BLaER1 (cell line): Measurements from ENCODE around the gene ZNF385D.
A peak's percentile ranks its signal among the peaks of the same experiment; 100 is the strongest.

Experiments used
- H3K27ac ChIP-seq: shearing (Covaris generic); formaldehyde crosslinking; 2 replicates; pipeline ENCODE4 v1.8.1; 2022
- H3K27me3 ChIP-seq: shearing (Covaris generic); formaldehyde crosslinking; 2 replicates; pipeline ENCODE4 v1.8.1; 2022
- H3K36me3 ChIP-seq: shearing (Covaris generic); formaldehyde crosslinking; 2 replicates; pipeline ENCODE4 v1.8.1; 2022
- H3K4me1 ChIP-seq: shearing (Covaris generic); formaldehyde crosslinking; 2 replicates; pipeline ENCODE4 v1.8.1; 2022
- H3K4me2 ChIP-seq: shearing (Covaris generic); formaldehyde crosslinking; 2 replicates; pipeline ENCODE4 v1.8.1; 2022
- H3K4me3 ChIP-seq: shearing (Covaris generic); formaldehyde crosslinking; 2 replicates; pipeline ENCODE4 v1.8.1; 2022
- H3K9ac ChIP-seq: shearing (Covaris generic); formaldehyde crosslinking; 2 replicates; pipeline ENCODE4 v1.8.1; 2022
- H3K9me3 ChIP-seq: shearing (Covaris generic); formaldehyde crosslinking; 2 replicates; pipeline ENCODE4 v1.8.1; 2022
- H4K20me1 ChIP-seq: shearing (Covaris generic); formaldehyde crosslinking; 2 replicates; pipeline ENCODE4 v1.8.1; 2022
- Cebpa-rat ChIP-seq: shearing (Covaris generic); IDR thresholded peaks from 2 replicates; pipeline ENCODE4 v1.8.1; 2022

Gene ZNF385D

GRCh38 chr3:21634112-21634511 is 116.9 kb downstream of the ZNF385D start:
- no peaks in the 10 kb centered on the region for H3K27me3 ChIP-seq
- H3K27ac ChIP-seq = no peak overlapping the region
- H3K4me3 ChIP-seq = no peak overlapping the region
- no peak overlapping the region for H3K9ac ChIP-seq
- 0 out of 2 replicates have a peak, but pooled peaks cover 19% of the 10 kb centered on the region for H3K36me3 ChIP-seq
- no peak overlapping the region for H3K4me2 ChIP-seq
- no peaks in the 10 kb centered on the region for H3K9me3 ChIP-seq
- no peak for TF ChIP-seq Cebpa-rat
- H4K20me1 ChIP-seq = no peaks in the 10 kb centered on the region; the same call in 1 of the 2 replicates
- no peaks in the 10 kb centered on the region for H3K4me1 ChIP-seq

DNA sequence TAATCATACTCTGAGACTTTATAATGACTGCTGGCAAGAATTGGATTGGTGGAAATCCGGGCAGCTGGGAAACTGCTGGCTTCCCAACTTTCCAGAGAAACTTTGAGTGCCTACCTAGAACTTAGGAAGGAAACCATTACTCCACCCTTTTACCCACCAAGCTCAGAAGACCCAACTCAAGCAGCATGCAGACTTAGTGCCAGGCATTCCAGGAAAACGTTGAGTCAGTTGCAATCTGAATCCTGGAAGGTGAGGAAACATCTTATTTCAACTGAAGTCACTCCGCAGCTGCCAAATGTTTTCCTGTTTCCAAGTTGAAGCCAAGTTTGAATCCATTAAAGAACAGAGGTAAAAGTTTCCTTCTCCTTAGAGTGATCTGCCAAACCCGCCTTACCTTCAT is 126.5 kb downstream of the ZNF385D start:
- H3K36me3 ChIP-seq = peaks cover 26% of the 10 kb centered on the region; the same call in 1 of the 2 replicates
- H3K4me2 ChIP-seq = no peak overlapping the region
- H3K4me1 ChIP-seq = peaks cover 6% of the 10 kb centered on the region; the same call in 1 of the 2 replicates
- no peaks in the 10 kb centered on the region for H4K20me1 ChIP-seq
- H3K9ac ChIP-seq = no peak overlapping the region
- H3K4me3 ChIP-seq = no peak overlapping the region
- H3K9me3 ChIP-seq = no peaks in the 10 kb centered on the region
- H3K27me3 ChIP-seq = no peaks in the 10 kb centered on the region
- no peak for TF ChIP-seq Cebpa-rat
- H3K27ac ChIP-seq = no peak overlapping the region; the same call in 1 of the 2 replicates

DNA sequence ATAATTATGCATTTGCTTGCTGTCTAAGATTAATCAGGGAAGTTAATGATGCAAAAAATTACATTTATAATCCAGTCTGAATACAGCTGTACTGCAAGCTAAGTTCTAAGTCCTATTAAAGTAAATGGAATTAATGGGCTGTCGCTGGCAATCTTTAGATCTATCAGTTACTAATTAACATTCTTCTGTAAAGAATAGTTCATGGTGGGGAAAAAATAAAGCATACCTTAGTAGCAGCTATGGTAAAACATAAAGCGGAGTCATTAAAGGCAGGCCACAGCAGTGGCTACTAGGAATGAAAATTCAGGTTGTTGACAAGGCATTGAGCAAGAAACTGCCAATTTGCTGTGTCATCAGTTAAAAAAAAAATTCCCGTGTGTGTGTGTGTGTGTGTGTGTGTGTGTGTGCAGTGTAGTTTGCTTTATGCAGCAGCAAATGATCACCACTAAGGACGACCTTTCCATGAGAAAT is 129.8 kb downstream of the ZNF385D start:
- Histone ChIP-seq H3K9me3 (no peaks in the 10 kb centered on the region), H3K4me3 (no peak overlapping the region), H4K20me1 (no peaks in the 10 kb centered on the region), H3K27ac (no peak overlapping the region), H3K27me3 (no peaks in the 10 kb centered on the region), H3K9ac (no peak overlapping the region), H3K36me3 (peaks cover 53% of the 10 kb centered on the region; the same call in 1 of the 2 replicates), H3K4me1 (peaks cover 6% of the 10 kb centered on the region; the same call in 1 of the 2 replicates), H3K4me2 (no peak overlapping the region)
- no peak for TF ChIP-seq Cebpa-rat

GRCh38 chr3:21620511-21621155 is 130.4 kb downstream of the ZNF385D start:
- H3K27ac ChIP-seq = no peak overlapping the region
- H3K36me3 ChIP-seq = peaks cover 53% of the 10 kb centered on the region; the same call in 1 of the 2 replicates
- no peaks in the 10 kb centered on the region for H4K20me1 ChIP-seq
- no peak overlapping the region for H3K4me2 ChIP-seq
- H3K27me3 ChIP-seq = no peaks in the 10 kb centered on the region
- H3K9me3 ChIP-seq = no peaks in the 10 kb centered on the region
- peaks cover 6% of the 10 kb centered on the region; the same call in 1 of the 2 replicates for H3K4me1 ChIP-seq
- no peak overlapping the region for H3K9ac ChIP-seq
- H3K4me3 ChIP-seq = no peak overlapping the region
- TF ChIP-seq Cebpa-rat = no peak

DNA sequence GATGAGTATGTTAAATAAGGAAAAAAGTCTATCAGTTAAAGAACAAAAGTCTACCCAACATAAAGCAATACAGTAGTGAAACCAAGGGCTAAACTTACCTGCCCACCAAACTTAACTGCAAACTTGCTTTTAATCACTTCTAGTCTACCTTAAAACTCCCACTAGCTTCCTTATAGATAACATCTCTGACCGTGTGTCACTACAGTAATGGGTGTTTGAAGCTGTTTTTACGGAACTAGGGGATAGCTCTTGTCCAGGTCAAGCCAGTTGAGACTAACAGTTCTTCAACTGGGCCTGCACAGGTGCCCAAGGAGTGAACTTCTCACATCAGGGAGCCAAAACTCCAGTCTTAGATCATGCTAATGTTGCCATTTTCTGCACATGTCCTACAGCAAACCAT is 132.3 kb downstream of the ZNF385D start:
- Histone ChIP-seq H3K4me2 (no peak overlapping the region), H3K27ac (no peak overlapping the region), H3K36me3 (peaks cover 60% of the 10 kb centered on the region), H3K4me3 (no peak overlapping the region), H4K20me1 (no peaks in the 10 kb centered on the region), H3K4me1 (peaks cover 5% of the 10 kb centered on the region), H3K27me3 (no peaks in the 10 kb centered on the region), H3K9ac (no peak overlapping the region), H3K9me3 (no peaks in the 10 kb centered on the region)
- TF ChIP-seq Cebpa-rat = no peak

GRCh38 chr3:21613372-21614070 is 137.5 kb downstream of the ZNF385D start:
- peak overlapping the region; percentile 62 for H3K4me2 ChIP-seq
- H4K20me1 ChIP-seq = no peaks in the 10 kb centered on the region; the same call in 1 of the 2 replicates
- H3K9me3 ChIP-seq = no peaks in the 10 kb centered on the region
- H3K4me3 ChIP-seq = no peak overlapping the region
- no peak overlapping the region for H3K9ac ChIP-seq
- peak overlapping the region; percentile 5; the same call in 1 of the 2 replicates for H3K27ac ChIP-seq
- TF ChIP-seq Cebpa-rat = no peak
- H3K4me1 ChIP-seq = peaks cover 28% of the 10 kb centered on the region
- H3K27me3 ChIP-seq = no peaks in the 10 kb centered on the region
- peaks cover 66% of the 10 kb centered on the region for H3K36me3 ChIP-seq

DNA sequence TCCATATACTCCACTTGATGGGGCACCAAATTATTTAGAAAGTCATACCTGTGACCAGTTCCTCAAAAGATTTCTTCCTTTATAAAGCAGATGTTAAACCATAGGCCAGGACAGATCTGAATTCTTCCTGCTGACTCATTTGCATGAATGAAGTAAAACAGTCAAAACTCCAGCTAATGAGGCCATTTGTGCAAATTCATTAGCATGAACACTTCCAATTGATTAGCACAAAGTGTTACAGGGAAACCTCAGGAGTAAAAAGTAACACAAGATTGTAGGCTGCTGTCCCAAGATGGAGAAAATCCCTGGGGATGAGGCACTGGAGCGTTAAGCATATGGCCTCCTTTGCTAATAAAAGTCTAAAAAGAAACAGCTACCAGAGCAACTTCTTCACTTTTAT is 149.8 kb downstream of the ZNF385D start:
- no peaks in the 10 kb centered on the region; the same call in 1 of the 2 replicates for H4K20me1 ChIP-seq
- no peak overlapping the region for H3K27ac ChIP-seq
- TF ChIP-seq Cebpa-rat = no peak
- no peaks in the 10 kb centered on the region for H3K27me3 ChIP-seq
- no peaks in the 10 kb centered on the region; the same call in 1 of the 2 replicates for H3K9me3 ChIP-seq
- H3K4me2 ChIP-seq = peak overlapping the region; percentile 3; the same call in 1 of the 2 replicates
- H3K4me3 ChIP-seq = no peak overlapping the region
- no peak overlapping the region for H3K9ac ChIP-seq
- H3K36me3 ChIP-seq = peaks cover 39% of the 10 kb centered on the region
- peaks cover 15% of the 10 kb centered on the region for H3K4me1 ChIP-seq

GRCh38 chr3:21599890-21600289 is 151.1 kb downstream of the ZNF385D start:
- H3K4me2 ChIP-seq = no peak overlapping the region
- H3K4me1 ChIP-seq = peaks cover 15% of the 10 kb centered on the region
- no peaks in the 10 kb centered on the region; the same call in 1 of the 2 replicates for H3K9me3 ChIP-seq
- no peak overlapping the region for H3K27ac ChIP-seq
- H3K9ac ChIP-seq = no peak overlapping the region
- H3K4me3 ChIP-seq = no peak overlapping the region
- TF ChIP-seq Cebpa-rat = no peak
- no peaks in the 10 kb centered on the region for H3K27me3 ChIP-seq
- H3K36me3 ChIP-seq = peaks cover 31% of the 10 kb centered on the region
- H4K20me1 ChIP-seq = peaks cover 3% of the 10 kb centered on the region; the same call in 1 of the 2 replicates

GRCh38 chr3:21592828-21593227 is 158.2 kb downstream of the ZNF385D start:
- Histone ChIP-seq H3K4me2 (no peak overlapping the region), H3K9me3 (no peaks in the 10 kb centered on the region), H3K27me3 (no peaks in the 10 kb centered on the region), H3K27ac (no peak overlapping the region), H3K36me3 (peaks cover 33% of the 10 kb centered on the region), H3K9ac (no peak overlapping the region), H3K4me3 (no peak overlapping the region), H4K20me1 (peaks cover 30% of the 10 kb centered on the region; the same call in 1 of the 2 replicates), H3K4me1 (no peaks in the 10 kb centered on the region)
- no peak for TF ChIP-seq Cebpa-rat

GRCh38 chr3:21587894-21588293 is 163.1 kb downstream of the ZNF385D start:
- Histone ChIP-seq H3K4me3 (no peak overlapping the region), H3K27me3 (no peaks in the 10 kb centered on the region), H4K20me1 (peaks cover 9% of the 10 kb centered on the region; the same call in 1 of the 2 replicates), H3K9ac (no peak overlapping the region), H3K27ac (no peak overlapping the region), H3K4me1 (no peaks in the 10 kb centered on the region), H3K4me2 (no peak overlapping the region), H3K9me3 (no peaks in the 10 kb centered on the region), H3K36me3 (peaks cover 22% of the 10 kb centered on the region)
- TF ChIP-seq Cebpa-rat = no peak
